HG03469 (cell line): Measurements from ENCODE around the gene VCAN.
"Not testable (repeated sequence)": the region's sequence is repeated elsewhere in the genome, so short reads cannot be mapped to it uniquely, and the experiment has no call there.

Source experiments
- ATAC-seq: cut with Tn5 transposase; IDR thresholded peaks from one replicate; pipeline ENCODE4 v1.9.1; 2021; ENCODE audit warnings: mild to moderate bottlenecking, moderate library complexity, moderate number of reproducible peaks; ENCODE audit not compliant: unreplicated experiment

The VCAN gene

DNA sequence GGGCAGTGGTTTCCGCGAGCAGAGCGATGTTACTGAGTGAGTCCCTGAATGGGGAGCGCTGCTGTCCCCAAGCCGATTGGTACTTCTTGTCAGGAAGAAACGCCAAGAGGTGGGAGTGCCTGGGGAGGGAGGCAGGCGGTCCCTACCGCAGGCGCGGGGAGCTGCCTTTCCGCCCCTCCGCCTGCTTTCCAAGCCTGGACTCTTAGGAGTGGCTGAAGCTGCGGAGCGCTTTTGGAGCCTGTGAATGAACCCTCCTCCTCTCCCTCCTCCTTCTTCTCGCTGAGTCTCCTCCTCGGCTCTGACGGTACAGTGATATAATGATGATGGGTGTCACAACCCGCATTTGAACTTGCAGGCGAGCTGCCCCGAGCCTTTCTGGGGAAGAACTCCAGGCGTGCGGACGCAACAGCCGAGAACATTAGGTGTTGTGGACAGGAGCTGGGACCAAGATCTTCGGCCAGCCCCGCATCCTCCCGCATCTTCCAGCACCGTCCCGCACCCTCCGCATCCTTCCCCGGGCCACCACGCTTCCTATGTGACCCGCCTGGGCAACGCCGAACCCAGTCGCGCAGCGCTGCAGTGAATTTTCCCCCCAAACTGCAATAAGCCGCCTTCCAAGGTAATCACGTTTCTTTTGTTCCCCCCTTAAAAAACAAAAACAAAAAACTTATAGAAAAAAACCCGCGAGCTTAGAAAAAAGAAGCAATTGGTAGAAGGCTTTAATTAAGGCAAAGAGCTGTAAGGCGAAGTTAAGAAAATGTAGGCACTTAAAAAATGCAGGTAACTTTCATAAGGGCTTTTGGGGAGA is at the start of gene VCAN:
Gene VCAN, plus strand, starts transcription at position 340 of the 808 bp plus-strand sequence. CDS start 11,775 bp downstream, outside the sequence.
- ATAC-seq, result no peak

DNA sequence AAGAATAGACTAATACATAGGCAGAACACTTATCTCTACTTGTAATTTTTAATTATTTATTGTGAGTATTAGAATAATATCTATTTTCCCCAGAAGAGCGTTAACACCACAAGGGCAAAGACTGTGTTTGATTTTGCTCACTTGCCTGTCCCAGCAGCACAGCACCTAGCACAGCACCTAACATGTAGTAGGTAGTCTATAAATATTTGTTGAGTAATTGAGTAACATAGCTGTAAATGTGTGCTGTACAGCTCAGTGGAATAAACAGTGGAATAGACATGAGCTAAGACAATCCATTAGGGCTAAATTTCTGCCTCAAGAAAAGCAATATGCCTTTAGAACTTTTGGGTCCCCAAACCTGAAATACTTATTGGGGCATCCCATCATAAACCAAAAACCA is 49.3 kb upstream of the VCAN start:
- no peak for ATAC-seq

DNA sequence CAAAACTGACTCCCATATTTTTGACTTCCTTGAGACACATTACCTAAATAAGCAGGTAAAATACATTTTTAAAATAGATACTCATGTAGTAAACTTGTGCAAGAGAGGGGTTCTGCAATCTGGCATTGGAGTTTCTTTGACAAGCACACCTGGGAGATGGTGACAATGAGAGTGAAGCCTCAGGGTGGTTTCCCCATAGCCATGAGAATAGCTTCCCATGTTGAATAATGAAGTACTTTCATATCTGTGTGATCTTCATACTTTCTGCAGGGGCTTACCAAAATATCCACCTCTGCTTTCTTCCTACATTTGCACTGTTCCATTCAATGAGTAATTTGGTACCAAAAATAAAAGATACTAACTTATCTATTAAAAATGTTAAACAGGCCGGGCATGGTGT is 44.7 kb upstream of the VCAN start:
- peak; percentile 51 for ATAC-seq

DNA sequence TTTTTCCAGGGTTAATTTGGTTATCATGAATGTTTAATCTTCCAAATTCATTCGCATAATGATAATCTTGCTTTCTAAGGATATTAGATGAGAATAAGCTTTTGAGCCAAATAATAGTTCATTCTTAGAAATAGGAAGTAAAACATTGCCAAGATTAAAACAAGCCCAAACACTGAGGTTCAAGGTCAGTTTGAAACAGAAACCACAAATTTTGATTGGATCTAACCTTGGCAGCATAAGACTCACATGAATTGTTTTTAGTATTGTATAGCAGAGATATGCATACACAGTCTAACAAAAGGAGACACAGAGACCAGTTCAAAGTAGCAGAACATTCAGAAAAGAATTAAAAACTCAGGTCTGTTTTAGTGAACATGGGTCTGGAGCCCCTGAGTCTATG is 43.4 kb upstream of the VCAN start:
- ATAC-seq, result no peak

DNA sequence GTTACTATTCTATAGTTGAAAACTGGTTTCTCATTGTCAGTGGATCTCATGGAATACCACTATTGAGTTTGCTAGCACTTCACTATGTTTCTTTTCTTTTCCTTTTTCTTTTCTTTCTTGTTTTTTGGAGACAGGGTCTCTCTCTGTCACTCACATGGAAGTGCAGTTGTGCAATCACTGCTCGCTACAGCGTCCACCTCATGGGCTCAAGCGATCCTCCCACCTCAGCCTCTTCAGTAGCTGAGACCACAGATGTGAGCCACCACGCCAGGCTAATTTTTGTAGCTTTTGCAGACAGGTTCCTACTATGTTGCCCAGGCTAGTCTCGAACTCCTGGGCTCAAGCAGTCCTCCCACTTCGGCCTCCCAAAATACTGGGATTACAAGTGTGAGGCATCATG is 42.7 kb upstream of the VCAN start:
- ATAC-seq, result no peak

DNA sequence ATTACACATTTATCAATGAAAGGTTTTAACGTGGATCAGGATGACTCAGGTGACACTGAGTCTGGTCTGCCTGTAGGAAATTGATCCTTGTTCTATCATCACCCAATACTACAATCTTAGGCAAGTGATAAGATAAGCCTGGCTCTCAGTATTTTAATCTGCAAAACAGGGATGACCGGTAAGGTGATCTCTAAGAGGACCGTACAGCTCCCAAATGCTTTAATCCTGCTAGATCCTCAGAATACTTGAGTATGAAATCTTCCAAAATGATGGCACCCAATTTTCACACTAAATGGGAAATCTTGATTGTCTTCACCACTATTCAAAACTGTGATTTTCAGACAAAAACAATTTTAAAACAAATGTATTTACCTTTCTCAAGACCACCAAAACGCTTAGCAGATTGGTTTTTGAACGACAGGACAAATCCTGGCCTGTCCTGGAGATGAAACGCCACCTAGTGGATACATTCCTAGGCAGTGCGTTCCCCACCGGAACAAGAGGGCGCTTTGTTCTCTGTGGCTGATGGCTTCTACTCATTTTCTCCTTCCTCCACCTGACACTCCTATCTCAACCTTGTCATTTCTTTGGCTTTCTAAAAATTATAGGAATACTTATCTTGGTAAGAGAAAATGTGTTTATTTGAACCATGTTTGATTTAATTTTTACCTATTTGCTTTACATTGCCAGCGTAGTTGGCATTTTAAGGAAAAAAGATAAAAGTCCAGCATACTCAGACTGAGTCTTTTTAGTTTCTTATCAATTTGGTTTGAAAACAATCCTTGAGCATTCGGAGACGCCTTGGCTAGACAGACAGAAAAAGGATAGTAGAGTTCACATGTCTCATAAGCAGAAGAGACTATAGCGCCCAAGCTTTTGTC is 41.2 kb upstream of the VCAN start:
- ATAC-seq, result no peak

DNA sequence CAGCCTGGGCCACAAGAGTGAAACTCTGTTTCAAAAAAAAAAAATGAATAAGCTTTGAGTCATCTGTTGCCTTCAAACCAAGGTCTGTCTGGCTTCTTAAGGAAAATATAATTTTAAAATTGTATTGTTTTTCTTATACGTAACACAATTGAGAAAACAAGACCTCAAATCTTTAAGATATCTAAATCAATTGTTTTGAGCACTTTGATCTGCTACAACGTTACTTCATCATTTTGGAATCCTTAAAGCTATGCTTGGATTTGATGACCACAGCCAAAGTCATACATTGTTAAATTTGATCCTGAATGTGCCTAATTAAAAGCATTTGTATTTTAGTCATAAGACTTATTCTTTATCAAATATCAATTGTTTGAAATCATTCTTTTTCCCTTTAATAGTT is 37.7 kb upstream of the VCAN start:
- ATAC-seq, result no peak

DNA sequence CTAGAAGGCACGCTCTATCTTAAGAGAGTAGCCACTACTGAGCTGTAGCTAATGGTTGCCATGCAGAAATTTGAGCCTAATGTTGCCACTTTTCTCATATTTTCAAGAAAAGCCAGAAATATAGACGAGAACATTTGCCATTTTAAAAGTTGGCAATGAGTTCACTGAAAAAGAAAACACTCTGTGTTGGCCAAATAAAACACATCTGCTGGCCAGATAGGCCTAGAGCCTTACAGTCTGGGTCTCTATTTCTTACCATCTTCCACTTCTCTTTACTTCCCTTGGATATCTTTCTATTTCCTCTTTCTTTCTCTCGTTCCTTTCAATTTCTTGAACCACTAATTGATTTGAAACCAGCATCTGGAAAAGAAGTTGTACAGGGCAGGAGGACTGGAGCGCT is 36.6 kb upstream of the VCAN start:
- no peak for ATAC-seq

DNA sequence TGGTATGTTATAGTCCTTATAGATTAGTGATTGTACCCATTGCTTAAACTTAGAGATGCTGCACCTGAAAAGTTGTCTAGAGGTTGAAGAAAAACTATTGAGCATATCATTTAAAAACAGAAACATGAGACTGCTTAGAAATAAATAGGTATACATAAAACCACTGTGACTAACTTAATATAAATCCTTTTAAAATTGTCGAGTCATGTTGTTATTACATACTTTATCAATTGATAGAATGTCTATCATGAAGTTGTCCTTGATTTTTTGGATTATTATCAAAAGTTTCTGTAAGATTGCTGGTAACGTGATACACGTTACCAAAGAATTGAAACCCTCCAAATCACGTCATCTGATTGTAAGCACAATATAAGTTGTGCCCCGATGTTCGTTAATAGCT is 35.3 kb upstream of the VCAN start:
- no peak for ATAC-seq

DNA sequence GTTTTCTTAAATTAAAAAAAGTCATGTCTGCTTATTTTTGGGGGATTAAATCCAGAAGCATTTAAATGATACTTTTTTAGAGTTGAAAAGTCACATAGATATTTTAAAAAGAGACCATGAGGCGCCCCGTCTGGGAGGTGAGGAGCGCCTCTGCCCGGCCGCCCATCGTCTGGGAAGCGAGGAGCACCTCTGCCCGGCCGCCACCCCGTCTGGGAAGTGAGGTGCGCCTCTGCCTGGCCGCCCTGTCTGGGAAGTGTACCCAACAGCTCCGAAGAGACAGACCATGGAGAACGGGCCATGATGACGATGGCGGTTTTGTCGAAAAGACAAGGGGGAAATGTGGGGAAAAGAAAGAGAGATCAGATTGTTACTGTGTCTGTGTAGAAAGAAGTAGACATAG is 33.8 kb upstream of the VCAN start:
- ATAC-seq, result not testable (repeated sequence)

DNA sequence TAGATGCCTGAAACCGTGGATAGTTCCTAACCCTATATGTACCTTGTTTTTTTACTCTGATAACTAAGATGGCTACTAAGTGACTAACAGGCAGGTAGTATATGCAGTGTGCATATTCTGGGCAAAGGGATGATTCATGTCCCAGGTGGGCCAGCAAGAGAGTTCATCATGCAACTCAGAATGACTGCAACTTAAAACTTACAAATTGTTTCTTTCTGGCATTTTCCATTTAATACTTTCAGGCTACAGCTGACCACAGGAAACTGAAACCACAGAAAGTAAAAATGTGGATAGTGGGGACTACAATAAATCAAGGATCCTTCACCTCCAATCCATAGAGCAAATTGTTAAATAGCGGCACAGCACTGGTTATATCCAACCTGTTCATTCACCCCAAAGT is 30.7 kb upstream of the VCAN start:
- ATAC-seq, result no peak

DNA sequence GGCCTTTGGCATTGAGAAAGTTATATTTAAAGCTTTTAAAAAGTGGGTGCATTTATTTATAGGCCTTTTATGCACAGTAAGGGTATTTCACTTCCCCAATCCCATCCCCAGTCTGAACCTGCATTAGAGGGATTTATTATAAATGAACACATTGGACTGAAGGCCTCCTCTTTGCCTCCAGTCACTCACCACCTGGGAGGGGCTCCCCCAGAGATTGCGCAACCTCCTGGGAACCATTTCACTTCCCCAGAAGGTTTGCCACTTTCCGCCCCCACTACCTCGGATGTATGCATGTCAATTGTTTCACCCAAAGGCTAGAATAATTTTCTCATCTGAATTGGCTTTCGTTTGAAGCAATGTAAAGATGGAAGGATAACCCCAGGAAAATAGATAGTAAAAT is 29.8 kb upstream of the VCAN start:
- peak; percentile 94 for ATAC-seq

DNA sequence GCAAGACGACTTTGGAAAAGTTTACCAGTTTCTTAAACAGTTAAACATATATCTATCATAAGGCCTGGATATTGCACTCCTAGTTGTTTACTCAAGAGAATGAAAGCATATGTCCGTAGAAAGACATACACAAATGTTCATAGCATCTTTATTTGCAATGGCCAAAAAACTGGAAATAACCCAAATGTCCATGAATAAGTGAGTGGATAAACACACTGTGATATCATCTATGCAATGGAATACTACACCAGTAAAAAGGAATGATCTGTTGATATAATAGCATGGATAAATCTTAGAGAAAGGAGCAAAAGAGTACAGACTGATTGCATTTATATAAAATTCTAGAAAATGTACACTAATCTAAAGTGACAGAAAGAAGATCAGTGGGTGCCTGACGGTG is 28.0 kb upstream of the VCAN start:
- ATAC-seq, result no peak

DNA sequence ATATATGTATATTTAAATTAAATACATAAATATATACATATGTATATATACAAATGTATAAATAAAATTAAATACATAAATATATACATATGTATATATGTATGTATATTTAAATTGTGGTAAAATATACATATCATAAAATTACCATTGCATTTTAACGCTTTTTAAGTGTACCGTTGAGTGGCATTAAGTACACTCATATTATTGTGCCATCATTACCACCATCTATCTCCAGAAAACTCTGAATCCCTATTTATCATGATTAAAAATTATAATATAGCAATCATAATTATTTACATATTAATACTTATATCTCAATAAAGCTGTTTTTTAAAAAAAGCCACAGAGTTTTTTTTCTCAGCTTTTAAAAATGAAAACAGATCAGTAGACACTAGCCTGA is 27.1 kb upstream of the VCAN start:
- no peak for ATAC-seq

DNA sequence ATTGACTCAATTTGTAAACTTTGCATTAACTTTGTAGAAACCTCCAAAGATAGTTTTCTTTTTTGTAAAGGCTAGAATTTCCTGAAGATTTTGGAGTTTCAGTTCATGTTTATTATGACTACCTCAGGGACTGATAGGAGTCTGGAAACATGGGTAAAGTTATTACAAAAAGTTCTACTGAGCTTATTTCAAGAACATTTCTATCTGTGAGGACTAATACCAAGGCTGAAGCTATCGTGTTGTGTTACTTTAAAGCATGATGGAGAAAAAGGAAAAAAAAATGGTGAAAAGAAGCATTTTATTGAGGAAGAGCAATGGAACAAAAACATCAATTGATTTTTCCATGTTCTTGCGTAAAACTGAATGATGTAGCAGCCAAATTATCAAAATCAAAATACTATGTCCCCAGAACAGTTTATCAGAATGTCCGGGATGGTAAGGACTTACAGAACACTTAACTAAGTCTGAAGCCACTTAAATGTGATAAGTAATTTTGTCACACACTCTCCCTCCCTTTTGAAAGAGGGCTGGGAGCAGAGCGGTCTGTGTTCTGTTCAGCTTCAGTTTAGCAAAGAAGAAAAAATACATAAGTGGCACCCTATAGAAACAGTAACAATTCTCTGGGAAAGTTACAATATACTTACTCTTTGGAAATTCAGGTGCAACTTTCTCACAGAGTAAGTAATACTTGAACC is 25.1 kb upstream of the VCAN start:
- ATAC-seq, result no peak

DNA sequence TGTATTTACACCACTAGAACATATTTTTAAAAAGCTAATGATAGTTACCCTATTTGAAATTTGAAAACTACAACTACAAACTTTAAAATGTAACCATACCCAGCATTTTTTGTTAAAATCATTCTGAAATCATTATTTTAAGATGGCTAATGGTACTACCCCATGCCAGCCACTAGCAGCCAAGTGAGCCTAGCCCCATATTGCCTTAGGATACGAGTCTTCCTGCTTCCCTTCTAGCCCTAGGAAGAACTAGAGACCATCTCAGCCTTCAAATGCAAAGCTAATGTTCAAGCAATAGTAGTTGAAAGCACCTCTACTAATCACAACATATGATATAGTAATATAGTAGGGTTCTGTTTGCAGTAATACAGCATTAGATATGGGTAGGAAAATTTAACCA is 24.0 kb upstream of the VCAN start:
- ATAC-seq, result no peak

DNA sequence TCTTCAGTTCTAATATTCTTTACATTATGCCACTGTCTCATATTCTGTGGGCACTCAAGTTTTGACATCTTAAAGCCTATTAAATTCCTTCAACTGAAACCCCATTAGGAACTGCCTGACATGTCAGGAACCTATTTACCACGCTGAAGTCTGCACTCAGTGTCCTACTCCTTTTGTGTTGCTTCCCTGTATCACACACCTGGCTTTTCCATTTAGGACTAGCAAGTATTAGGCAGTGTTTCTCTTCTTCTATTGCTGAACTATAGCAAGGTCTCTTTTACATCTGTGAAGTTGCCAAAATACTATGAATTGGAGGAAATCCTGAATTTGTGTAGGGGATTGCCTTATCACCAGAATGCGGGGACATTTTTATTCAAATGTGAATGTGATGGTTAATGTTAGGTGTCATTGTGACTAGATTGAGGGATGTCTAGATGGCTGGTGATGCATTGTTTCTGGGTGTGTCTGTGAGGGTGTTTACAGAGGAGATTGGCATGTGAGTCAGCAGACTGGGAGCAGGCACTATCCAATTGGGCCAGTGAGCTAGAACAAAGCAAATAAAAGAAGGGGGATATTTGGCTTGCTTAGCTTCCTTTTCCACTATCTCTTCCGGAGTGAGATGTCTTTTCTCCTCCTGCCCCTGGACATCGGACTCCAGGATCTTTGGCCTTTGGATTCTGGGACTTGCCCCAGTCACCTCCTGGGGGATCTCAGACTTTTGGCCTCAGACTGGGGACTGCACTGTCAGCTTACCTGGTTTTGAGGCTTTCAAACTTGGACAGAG is 21.2 kb upstream of the VCAN start:
- no peak for ATAC-seq

DNA sequence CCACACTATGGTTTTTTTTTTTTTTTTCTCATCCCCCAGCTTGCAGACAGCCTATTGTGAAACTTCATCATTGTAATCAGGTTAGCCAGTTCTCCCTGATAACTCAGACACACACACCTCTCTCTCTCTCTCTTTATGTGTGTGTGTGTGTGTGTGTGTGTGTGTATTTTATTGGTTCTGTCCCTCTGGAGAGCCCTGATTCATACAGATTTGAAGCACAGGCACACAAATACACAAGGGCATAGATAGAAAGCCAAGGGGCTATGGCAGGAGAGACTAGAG is 20.6 kb upstream of the VCAN start:
- no peak for ATAC-seq

DNA sequence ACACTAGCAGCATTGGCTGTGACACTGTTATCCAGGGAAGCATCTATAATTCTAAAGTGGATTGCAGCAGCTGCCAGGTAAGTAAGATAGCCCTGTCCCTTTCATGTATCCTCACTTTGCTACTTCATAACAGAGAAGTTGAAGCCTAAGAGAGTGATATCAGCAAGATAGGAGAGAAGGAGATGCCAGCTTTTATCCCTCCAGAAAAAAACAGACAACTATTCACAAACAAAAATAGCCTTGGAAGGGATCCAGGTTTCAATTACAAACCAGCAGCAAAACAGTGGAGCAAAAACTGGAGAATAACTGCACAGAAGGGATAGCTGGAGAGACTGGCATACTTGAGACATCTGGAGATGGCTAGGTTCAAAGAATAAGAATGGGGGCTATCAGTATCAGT is 19.6 kb upstream of the VCAN start:
- no peak for ATAC-seq

DNA sequence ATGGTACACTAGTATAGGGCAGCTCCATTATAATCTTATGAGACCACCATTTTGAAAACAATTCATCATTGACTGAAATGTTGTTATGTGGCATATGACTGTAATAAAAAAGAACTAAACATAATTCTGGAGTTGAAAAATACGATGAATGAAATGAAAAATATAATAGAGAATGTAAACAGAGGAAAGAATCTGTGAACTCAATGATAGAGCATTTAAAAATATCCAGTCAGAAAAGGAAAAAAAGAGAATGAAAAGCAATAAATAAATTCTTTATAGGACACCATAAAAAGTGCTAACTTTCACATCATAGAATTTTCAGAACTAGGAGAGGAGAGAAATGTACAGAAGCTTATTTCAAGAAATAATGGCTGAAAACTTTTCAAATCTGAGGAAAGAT is 17.6 kb upstream of the VCAN start:
- no peak for ATAC-seq

DNA sequence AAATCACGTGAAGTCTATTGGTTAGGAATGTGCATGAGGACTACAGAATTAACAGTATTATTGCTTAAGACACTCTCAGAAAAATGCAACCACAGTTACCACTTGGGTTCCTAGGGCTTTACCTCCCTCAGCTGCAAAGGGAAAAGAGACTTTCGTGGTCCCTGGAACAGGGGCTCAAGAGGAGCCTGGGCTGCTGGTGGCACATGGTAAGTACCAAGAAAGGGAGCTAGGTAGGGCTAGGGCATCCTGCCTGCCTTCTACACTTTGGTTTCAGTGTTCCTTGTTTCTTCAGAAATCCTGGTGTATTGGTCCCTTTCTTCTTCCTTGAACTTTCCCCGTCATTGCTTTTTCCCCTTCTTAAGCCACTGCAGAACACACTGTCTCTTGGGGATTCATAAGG is 7.3 kb upstream of the VCAN start:
- no peak for ATAC-seq
